GM04504 (cell line): Measurements from ENCODE around the gene RPS6KA5.
A peak's percentile ranks its signal among the peaks of the same experiment; 100 is the strongest.
"Not testable (repeated sequence)": the region's sequence is repeated elsewhere in the genome, so short reads cannot be mapped to it uniquely, and the experiment has no call there.

Experiments used
- DNase-seq: peaks from one replicate; pipeline ENCODE4 v3.0.0-alpha.2; 2012; ENCODE audit warnings: low read depth

RPS6KA5 gene

DNA sequence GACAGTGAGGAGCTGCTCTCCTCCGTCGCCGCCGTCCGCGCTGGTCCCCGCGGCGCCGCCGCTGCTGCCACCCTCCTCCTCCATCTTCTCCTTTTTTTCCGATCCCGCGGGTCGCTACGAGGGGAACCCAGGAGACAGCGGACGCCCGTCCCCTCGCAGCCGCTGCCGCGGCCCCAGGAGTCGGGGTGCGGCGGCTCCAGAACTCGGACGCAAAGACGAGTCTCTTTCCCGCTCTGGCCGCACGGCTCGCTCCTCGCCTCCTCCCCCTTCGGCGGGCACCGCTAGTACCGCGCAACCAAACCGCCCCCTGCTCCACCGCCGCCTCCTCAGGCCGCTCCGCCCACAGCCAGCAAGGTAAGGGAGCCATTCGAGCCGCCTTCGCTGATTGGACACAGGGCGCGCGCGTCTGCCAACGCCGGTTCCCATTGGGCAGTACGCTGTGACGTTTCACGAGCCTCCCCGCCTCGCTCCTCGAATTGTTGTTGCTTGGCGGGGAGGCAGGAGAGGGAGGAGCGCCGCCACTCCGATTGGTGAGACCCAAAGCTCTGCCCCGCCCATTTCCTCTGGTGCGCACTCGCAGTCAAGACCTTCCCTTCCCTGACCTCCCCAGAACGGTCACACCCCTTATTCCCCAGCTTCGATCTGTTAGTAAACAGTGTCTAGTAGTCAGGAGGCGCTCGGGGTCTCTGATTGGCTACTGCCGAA lies at the start of gene RPS6KA5:
TSS of gene RPS6KA5 (minus strand) at position 291 of the 705 bp plus-strand sequence. CDS start at position 84, 207 bp downstream.
- peak; percentile 100 for DNase-seq

DNA sequence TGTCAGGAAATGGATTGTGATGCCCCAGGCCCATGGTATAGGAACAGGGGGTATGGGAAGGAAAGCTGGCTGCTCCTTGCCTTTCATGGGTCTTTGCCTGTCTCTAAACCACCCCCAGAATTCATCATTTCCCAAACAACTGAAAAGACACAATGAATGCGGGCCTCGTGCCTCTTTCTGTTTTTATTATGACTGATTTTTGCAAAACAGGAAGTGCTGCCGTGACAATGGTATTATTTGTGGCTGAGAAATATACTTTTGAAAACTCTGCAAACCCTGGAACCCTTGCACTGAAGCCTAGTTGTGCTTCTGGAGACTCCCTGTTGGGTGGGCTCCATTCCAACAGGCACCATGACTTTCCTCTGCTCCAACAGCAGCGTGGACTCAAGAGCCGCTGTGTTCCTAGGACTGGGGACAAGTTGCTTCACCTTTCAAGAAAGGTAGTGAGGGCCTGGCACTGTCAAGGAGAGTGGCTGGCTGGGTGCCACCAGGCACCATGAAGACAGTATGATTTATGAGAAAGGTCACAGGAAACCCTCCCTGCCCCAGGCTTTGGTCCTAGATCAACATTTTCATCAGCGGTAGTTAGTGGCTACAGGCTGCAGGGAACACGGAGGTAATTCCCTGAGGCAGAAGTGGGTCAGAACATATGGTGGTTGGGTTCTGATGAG lies 48.6 kb upstream of the RPS6KA5 start:
- DNase-seq = no peak

DNA sequence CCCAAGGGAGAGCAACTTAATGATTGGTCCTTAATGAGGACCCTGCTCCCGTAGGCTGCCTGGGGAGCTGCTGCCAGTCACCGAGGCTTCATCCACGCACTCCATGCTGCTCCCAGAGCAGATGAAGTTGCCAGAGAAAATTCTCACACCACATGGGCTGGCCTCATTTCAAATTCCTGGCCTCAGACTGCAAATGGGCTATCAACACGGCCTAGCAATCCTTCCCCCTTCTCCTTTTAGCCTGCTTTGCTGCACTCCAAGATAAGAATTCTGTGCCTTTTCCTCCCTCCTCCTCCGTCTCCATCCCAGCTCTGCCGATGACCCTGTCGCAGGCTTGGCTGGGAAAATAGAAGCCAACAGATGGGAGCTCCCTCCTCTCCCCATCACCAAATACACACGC lies 42.7 kb upstream of the RPS6KA5 start:
- DNase-seq = no peak

DNA sequence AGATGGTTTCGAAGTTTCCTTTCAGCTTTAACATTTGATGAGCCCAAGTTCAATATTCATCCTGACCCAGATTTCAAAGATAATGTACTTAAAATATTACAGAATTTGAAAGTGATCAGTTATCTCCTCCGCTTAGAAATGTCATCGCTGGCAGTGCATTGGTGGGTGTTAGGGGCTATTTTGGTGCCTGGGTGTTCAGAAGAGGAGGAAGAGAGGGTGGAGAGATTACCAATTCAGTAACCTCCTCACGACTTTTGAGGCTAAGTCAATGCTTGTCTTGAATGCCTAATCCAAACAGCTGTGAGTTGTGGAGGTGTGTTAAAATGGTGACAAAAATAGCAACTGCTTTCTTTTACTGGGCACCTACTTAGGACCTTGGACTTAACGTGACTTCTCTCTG lies 39.7 kb upstream of the RPS6KA5 start:
- no peak for DNase-seq

DNA sequence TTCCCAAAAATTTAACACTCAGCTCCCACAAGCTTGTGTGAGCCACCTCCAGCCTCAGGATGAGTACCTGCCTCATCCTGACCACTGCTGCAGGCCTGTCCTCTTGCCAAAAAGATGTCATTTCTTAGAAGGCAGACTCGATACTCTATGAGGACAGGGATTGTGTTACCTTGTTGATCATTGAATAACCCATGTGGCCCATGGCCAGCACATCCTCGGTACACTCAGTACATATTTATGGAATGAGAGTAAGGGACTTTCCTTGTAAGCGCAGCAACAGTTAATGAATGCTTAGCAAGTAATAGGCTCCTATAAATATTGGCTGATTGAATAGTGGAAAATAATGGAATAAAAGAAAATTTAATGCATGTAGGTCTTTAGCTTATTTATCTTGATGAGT lies 38.1 kb upstream of the RPS6KA5 start:
- DNase-seq = no peak

DNA sequence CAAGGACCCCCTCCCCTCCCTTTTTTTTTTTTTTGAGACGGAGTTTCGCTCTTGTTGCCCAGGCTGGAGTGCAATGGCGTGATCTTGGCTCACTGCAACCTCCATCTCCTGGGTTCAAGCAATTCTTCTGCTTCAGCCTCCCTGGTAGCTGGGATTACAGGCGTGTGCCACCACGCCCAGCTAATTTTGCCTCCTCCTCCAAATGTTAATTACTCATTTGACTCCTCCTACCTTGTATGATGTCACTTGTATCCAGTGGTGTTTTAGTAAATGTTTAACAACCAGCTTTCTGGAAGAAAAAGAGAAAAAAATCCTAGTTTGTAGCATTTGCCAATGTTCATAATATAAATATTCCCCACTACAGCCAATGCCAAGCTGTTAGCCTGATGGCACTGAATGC lies 37.2 kb upstream of the RPS6KA5 start:
- not testable (repeated sequence) for DNase-seq

DNA sequence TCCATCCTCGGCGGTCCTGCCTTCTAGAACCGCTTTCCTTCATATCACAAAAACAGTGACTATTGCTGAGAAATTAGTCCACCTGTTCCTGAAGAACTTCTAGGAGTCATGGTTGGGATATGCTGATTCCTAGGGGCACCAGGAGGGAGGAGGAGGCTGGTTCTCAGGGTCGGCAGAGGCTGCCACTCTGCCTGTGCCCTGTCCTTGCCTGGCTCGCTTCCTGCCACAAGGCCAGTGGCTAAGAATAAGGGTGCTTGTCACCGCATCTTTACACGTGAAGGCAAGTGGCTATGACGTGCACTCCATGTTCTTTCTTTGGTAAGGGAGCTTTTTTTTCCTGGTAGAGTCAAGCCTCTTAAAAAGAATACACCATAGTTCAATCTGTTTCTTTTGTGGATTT lies 34.7 kb upstream of the RPS6KA5 start:
- DNase-seq = no peak

DNA sequence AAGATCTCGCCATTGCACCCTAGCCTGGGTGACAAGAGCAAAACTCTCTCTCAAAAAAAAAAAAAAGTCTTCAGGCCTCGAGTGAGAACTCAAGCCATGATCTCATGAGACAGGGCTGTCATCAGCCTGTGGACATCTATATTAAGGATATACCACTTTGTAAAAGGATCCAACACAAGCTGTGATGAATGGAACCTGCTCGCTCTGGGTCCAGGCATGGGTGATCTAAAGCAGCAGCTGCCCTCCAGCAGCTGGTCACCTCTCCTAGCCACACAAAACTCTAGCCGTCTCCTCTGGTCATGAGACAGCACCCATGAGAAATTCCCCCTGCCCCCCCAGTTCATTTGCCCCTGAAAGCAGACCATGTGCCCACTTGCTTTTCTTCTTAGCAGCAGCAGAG lies 34.3 kb upstream of the RPS6KA5 start:
- DNase-seq = no peak

DNA sequence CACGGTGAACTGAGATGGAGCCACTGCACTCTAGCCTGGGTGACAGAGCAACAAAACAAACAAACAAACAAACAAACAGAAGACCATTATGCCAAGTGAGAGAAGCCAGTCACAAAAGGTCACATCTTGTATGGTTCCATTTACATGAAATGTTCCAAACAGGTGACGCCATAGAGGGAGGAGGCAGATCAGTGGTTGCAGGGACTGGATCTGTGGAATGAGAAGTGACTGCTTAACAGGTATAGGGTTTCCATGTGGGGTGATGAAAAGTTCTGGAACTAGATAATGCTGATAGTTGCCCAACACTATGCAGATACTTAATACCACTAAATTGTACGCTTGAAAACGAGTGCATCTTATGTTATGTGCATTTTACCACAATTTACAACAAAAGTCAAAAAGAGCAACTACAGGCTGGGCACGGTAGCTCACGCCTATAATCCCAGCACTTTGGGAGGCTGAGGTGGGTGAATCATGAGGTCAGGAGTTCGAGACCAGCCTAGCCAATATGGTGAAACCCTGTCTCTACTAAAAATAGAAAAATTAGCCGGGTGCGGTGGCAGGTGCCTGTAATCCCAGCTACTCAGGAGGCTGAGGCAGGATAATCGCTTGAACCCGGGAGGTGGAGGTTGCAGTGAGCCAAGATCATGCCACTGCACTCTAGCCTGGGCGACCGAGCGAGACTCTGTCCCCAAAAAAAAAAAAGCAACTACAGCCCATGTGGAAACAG lies 33.5 kb upstream of the RPS6KA5 start:
- not testable (repeated sequence) for DNase-seq

DNA sequence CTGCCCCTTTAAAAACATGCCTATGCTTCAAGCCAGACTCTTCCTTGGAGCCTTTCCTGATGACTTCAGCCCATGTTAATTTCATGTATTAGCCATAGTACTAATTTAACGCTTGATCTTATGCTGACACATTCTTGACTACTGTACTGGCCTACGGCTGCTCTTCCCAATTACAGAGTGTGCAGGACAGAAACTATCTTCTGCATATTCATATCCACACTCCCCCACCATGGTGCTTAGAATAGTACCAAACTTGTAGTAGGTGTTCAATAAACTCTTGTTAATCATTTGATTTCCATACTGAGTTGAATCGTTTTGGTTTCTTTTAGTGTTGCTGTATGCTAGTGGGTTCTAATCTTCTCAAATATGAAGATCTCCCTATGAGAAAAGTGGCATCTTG lies 31.6 kb upstream of the RPS6KA5 start:
- no peak for DNase-seq

DNA sequence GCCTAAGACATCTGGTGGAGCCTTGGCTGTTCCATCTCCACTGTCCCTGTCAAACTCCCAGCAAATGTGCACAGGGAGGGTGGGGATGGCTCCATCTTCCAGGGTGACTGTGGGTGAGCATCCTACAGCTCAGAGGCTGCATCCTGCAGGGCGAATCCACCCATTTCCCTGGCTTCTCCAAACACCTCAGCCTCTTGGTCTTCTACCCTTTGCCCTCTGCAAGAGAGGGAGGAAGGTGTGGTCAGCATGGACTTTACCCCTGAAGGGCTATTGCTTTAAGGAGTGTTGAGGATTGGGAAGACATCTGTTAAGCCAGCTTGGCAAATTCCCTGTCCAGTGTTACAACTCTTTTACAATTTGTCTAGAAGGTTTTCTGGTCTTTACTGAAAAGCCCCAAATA lies 30.3 kb upstream of the RPS6KA5 start:
- DNase-seq = no peak

DNA sequence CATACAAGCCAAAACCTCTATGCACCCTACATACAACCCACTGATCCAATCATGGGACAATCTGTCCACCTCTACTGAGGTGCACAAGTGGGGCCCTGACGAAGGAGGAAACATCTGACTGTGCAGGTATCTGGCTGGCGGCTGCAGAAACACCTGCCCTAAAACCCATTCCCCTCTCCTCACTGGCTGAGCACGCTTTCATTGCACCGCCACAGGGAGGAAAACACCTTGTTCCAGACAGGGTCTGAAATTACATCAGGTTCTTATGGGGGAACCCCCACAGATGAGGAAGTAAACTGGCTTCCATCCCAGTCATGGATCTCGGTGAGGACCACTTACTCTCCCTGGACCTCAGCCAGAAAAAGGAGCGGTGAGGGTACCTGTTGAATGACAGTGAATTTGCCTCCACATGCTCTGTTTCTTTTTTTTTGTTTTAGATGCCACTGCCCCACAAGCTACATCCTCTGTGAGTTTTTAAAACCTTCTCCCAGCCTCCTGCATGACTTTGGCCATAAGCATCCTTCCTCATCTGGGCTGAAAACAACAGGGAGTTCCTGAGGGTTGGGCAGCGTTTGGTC lies 29.6 kb upstream of the RPS6KA5 start:
- no peak for DNase-seq

DNA sequence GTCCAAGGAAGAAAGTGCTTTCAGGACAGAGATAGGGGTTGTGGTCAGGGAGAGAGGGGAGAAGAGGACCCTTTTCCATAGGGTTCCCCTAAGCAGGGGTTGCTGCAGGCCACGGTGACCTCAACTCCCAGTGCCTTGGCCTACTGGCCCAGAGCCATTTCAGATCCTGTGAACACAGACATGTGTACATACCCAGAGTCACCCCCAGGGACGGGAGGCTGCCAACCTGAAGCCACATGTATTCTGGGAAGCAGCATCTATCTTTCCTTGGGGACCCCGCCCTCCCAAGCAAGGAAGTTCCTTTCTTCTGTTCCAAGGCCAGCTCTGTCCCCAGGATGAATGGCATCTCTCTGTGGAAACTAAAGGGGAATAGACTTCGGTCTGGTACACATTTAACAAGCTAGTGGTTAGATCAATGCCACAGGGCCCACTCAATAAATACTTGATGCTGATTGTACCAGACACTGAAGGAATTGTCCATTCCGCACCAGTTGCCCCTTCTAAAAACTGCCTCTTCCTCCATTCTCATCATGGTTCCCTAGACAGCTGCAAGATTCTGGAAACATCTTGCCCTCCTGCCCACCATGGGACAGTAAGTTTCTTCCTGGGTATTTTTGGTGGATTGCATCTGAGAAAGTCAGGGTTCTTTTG lies 28.3 kb upstream of the RPS6KA5 start:
- no peak for DNase-seq

DNA sequence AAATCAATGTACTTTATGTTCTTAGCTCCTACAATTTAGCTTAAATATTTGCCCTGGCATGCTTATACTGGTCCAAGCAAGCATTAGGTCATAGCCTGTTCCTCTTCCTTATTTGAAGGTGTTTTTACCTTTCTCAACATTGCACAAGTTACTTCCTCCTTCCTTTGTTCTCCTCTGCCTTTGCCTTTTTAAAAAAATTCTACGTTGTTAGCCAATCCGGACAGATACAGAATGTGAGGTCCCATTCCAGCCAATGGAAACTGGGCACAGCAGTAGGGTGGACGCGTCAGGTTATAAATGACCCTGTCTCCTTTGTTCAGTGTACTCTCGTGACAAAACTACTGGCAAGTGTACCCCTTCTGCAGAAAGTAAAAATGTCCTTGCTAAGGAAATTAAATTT lies 27.0 kb upstream of the RPS6KA5 start:
- DNase-seq = not testable (repeated sequence)

DNA sequence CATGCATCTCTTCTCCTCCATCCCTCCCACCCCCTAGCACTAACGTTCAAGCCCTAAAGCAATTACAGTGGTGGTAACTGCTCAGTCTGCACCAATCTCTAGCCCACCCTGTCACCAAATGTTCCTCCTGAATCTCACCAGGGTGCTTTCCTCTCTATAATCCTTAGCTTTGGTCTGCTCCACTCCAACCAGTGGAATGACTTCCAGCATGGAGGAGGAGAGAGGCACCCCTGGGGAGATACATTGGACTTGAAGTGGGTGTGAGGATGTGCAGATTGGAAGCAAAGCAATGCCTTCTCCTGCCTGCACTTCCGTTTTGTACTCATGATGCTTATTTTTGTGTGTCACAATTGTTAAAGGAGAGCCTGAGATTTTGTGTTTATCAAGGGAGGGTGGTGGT lies 24.1 kb upstream of the RPS6KA5 start:
- no peak for DNase-seq

DNA sequence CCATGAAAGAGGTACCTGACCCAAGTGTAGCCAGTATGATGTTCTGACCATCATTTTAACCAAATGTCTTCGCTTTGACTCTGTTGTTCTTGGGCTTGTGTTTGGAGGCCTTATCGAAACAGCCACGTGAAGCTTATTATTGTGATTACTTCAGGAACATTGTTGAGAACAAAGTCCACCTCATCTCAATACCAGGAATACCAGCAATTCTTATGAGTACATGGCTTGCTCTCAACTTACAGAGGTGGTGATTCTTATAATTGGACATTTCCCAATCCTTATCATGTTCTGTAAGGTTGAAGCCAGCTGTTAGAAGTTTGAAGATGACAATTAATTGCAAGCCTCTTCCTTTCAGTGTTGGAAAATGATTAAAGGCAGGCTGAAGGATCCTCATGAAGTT lies 21.8 kb upstream of the RPS6KA5 start:
- no peak for DNase-seq

DNA sequence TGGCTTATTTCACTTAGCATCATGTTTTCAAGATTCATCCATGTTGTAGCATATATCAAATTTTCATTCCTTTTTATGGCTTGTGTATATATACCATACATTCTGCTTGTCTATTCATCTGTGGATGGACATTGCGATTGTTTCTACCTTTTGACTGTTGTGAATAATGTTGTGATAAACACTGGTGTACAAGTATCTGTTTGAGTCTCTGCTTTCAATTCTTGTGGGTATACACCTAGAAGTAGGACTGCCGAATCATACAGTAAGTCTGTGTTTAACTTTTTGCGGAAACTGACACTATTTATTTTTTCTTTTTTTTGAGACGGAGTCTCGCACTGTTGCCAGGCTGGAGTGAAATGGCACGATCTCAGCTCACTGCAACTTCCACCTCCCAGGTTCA lies 19.6 kb upstream of the RPS6KA5 start:
- DNase-seq = no peak

DNA sequence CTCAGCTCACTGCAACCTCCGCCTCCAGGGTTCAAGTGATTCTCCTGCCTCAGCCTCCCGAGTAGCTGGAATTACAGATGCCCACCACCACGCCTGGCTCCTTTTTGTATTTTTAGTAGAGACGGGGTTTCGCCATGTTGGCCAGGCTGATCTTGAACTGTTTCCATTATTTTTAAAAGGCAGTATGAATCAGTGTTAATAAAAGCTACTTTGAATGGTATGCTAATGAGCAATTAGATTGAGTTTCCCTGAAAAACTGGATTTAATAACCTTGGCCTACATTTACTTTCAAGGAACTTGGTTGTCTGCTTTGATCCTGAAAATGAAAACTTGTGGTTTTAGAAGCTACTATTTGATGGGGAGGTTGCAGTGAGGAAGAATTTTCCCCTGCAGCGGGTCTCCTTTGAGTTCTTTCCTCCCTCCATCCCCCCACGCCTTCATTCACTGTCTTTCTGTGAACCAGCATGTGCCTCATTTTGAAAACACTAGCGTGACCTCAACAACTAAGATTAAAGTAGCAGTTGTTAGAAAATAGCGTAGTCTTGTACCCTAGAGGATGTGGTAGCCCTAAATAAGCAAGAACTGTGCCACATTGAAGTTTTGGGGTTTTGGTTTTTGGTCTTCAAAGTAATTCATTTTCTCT lies 17.8 kb upstream of the RPS6KA5 start:
- no peak for DNase-seq

DNA sequence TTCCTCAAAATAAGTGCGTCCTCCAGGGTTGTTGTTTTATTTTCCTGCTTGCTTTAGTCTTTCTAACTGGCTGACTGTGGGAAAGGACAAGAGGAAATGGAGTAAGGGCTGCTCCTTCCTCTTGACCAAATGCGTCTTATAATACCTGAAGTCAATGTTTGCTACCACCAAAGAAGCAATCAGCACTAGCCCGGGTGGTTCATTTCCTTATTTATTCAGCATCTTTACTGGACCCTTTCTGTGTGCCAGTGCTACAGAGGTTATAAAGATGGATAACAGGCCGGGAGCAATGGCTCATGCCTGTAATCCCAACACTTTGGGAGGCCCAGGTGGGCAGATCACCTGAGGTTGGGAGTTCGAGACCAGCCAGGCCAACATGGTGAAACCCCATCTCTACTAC lies 15.1 kb upstream of the RPS6KA5 start:
- DNase-seq = no peak

DNA sequence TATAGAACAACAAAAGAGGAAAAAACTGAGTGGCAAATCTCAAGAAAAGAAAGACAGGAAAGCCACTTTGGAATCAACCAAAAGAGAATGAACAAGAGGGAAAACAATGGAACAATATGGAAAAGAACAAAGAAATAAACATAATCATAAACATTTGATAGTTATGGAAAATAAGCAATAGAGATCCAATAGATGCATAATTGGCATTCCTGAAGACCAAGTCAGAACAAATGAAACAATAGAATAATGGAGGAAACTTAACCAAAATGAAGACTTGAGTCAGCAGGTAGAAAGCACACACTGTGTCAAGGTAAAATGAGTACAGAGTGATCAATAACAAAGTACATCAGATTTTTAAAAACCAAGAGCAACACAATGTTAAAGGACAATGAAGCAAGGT lies 10.1 kb upstream of the RPS6KA5 start:
- DNase-seq = no peak

DNA sequence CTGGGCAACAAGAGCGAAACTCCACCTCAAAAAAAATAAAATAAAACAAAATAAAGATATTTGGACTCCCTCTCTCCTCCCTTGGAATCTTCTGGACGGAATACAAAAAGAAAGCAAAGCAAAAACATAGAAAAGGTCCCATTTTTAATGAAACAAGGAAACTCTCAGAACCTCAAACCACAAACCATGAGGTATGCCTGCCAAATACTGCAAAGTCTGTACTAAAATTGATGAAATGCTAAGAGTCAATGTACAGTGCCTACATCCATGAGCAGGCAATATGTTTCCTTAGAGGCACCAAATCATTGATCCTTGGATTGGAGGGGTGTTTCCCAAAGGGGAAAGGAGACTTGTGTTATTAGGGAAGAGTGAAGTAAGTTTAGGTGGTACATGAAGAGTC lies 8.2 kb upstream of the RPS6KA5 start:
- no peak for DNase-seq

DNA sequence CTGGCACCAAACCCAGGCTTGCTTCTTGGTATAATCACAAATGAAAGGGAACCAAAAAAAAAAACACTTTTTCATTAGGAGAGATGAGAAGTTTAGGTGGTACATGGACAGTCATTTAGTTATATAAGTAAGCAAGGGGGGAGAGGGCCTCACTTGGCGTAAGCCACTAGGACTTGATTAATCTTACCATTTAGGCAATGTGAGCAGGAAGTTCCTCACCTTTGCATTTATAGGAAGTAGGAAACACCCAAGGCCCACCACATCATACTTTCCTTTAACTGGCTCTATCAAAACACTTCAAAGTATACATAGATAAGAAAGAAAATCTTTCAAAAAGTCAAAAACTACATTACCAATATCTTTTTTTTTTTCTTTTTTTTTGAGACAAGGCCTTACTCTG lies 6.7 kb upstream of the RPS6KA5 start:
- DNase-seq = no peak
